DOHH2 (cell line): ENCODE results near the gene DCXR.

Experiments used
- EZH2phosphoT487 ChIP-seq: fragments of 200-600 bp; sonication (generic); IDR thresholded peaks from 2 replicates; pipeline ENCODE4 v1.6.1; 2017; ENCODE audit warnings: borderline replicate concordance, mild to moderate bottlenecking, antibody characterized with exemption, low read length, moderate library complexity, mixed read lengths
- TF ChIP-seq, protein P1 (sequence below): fragments of 200-600 bp; sonication (generic); IDR thresholded peaks from one replicate; pipeline ENCODE4 v1.5.1; 2014; ENCODE audit warnings: antibody characterized with exemption, mild to moderate bottlenecking, low read depth, low read length; ENCODE audit not compliant: poor library complexity, severe bottlenecking

DNA sequence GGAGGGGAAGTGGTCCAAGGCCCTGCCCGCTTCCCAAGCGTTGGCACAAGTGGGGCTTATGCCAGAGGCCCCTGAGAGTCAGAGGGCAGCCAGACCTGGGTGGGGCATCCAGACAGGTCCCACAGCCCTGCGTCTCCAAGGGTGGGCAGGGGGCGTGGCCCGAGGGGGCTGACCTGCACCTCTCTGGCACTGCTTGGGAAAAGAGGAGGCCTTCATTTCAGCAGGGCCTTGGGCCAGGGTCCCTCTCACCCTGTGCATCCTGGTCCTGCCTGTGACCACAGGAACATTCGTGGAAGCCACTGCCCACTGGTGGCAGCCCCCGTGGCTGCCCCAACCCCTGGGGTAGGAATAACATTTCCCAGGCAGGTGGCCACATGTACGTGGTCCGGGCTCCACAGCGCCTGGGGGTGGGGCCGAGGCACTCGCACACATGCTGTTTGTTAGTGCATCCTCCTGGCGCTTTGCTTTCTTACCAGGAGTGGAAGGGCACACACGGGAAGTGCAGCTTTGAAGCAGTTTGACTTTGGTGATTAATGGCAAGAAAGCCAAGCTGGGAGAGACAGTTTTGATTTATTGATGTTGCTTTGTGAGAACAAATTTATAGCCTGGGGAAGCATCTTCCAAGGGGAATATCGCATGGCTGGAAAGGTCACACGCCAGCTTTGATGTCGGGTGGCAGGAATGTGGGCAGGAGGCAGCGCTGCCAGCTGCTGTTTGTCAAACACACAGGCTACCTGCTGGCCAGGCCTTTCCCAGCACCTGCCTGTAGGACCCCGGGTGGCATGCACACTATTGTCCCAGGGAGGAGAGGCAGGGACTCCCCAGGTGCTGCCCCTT lies 19.1 kb downstream of the DCXR start:
- TF ChIP-seq, protein P1, sequence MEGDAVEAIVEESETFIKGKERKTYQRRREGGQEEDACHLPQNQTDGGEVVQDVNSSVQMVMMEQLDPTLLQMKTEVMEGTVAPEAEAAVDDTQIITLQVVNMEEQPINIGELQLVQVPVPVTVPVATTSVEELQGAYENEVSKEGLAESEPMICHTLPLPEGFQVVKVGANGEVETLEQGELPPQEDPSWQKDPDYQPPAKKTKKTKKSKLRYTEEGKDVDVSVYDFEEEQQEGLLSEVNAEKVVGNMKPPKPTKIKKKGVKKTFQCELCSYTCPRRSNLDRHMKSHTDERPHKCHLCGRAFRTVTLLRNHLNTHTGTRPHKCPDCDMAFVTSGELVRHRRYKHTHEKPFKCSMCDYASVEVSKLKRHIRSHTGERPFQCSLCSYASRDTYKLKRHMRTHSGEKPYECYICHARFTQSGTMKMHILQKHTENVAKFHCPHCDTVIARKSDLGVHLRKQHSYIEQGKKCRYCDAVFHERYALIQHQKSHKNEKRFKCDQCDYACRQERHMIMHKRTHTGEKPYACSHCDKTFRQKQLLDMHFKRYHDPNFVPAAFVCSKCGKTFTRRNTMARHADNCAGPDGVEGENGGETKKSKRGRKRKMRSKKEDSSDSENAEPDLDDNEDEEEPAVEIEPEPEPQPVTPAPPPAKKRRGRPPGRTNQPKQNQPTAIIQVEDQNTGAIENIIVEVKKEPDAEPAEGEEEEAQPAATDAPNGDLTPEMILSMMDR: no peak
- no peak for TF ChIP-seq EZH2phosphoT487
